ENCODE measurements around the gene CHST6. TPM values are rescaled to one million over a fixed set of nuclear protein-coding genes. Genes with fewer than 3 reads are reported as not detected.

Gene CHST6
- total RNA-seq, 1 experiment from 2014 or later, result 17.9 TPM

DNA sequence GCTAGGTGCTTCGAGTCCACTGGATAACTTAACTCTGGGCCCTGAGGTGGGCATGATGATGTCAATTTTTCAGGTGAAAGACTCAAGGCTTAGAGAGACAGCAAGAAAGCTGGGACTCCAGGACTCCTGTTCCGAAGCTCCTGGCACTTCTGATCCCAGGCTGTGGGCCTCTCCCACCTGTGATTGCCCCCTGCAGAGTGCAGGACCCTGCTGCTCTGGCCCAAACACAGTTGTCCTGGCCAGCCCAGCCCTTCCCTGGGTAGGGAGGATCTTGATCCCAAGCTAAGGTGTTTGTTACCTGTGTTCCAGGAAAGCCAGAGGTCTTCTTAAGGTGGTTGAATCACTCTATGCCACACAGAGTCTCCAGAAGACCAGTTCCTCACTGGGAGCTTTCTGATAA, 37.5 kb upstream of the CHST6 start:
- no TSS peak for BruUV-seq (replicated peaks)

DNA sequence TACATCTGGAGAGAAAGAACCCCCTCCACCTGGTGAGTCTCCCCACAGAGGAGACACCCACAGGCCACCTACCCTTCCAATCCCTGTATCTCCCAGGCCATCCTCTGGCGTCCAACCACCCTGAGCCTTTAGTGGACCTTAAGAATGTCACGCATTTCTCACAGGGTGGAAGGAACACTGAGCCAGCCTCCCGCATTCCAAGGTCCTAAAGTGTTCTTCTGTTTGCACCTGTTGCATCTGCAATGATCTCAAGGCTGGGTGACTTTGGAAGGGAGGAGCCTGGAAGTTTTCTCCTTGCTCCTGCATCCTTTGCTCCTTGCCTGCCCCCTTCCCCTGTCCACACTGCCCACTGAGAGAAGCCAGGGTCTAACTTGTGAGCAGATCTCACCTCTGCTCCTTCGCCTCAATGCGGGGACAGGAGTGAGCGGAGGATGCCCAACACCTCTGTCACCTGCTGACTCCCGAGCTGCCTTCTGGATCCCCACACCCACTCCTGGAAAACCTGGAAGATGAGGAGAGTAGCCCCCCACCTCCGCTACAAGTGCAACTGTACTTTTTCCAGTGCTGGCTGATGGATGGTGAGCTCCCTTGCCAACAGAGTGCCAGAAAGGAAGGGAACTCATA, 37.0 kb upstream of the CHST6 start:
- Histone ChIP-seq H3K36me3 (ENCODE audit: control insufficient read depth in 1 of 2, insufficient read depth in 2 of 2, low read length in 2 of 2) (no peaks in the 10 kb centered on the region), H3K27me3 (ENCODE audit: insufficient read depth, low read length) (no peaks in the 10 kb centered on the region), H3K9me2 (ENCODE audit: insufficient read depth) (no peaks in the 10 kb centered on the region), H3K4me3 (replicated peaks in 1 of 2; ENCODE audit: low read depth in 1 of 2, low read length in 2 of 2) (no peak overlapping the region), H3K9ac (ENCODE audit: low read length) (no peak overlapping the region), H3K9me3 (ENCODE audit: control insufficient read depth in 1 of 2, insufficient read depth in 1 of 2, low read depth in 1 of 2, low read length in 2 of 2) (no peaks in the 10 kb centered on the region), H3K79me2 (ENCODE audit: insufficient read depth, low read length) (no peaks in the 10 kb centered on the region), H3K27ac (ENCODE audit: low read depth, low read length) (no peak overlapping the region), H3K4me1 (ENCODE audit: control insufficient read depth in 1 of 2, insufficient read depth in 2 of 2, low read length in 2 of 2) (no peaks in the 10 kb centered on the region), H2AFZ (ENCODE audit: low read depth, low read length, poor library complexity, severe bottlenecking) (no peak overlapping the region), H4K20me1 (ENCODE audit: insufficient read depth) (no peaks in the 10 kb centered on the region), H3K4me2 (ENCODE audit: low read length) (no peak overlapping the region)
- intact Hi-C loops (cut with micrococcal nuclease), result no loop called here
- RAD21 ChIA-PET (ENCODE audit: low non-redundant PET in 1 of 2, low total read pairs in 2 of 2, uncharacterized antibody in 2 of 2, unreplicated experiment in 2 of 2), result no interaction called here
- no TSS peak for BruUV-seq (replicated peaks)
- CTCF ChIA-PET, result interaction anchor here (1.0 to 1.5 kb wide), 2 partner anchors 11 to 15 kb away, joined by 3 to 14 read pairs; no protein-coding TSS in a partner anchor
- ATAC-seq (no peak), DNase-seq (ENCODE audit: low read depth, low spot score) (no peak)
- POLR2A ChIA-PET, result no interaction called here
- TF ChIP-seq CEBPB (IDR thresholded peaks at IDR 0.05; ENCODE audit: low read depth) (no peak), EGR1 (IDR thresholded peaks at IDR 0.05; ENCODE audit: low read depth) (no peak), ELF1 (IDR thresholded peaks at IDR 0.05; ENCODE audit: borderline replicate concordance, low read depth) (no peak), RAD21 (IDR thresholded peaks at IDR 0.05; ENCODE audit: low read depth) (no peak), FOSL1 (IDR thresholded peaks at IDR 0.05; ENCODE audit: low read depth) (no peak), TCF7L2 (IDR thresholded peaks at IDR 0.05; ENCODE audit: borderline replicate concordance, extremely low read depth, insufficient read depth, insufficient read length) (no peak), REST (IDR thresholded peaks at IDR 0.05; ENCODE audit: low read depth) (no peak), ATF3 (IDR thresholded peaks at IDR 0.05) (no peak)
- TF ChIP-seq, protein P1, sequence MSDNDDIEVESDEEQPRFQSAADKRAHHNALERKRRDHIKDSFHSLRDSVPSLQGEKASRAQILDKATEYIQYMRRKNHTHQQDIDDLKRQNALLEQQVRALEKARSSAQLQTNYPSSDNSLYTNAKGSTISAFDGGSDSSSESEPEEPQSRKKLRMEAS (IDR thresholded peaks at IDR 0.05), result no peak

More for the DNA sequence above, 37.5 kb upstream of the CHST6 start:
- TF ChIP-seq ZBTB33 (IDR thresholded peaks at IDR 0.05; ENCODE audit: extremely low read depth, insufficient replicate concordance, low read length), result no peak
- H3K27me3 ChIP-seq (ENCODE audit: insufficient read depth, low read length), result no peaks in the 10 kb centered on the region
- no peak overlapping the region for H3K9ac ChIP-seq (ENCODE audit: low read length)
- ChIA-PET CTCF (no interaction called here), POLR2A (no interaction called here), RAD21 (ENCODE audit: low non-redundant PET in 1 of 2, low total read pairs in 2 of 2, uncharacterized antibody in 2 of 2, unreplicated experiment in 2 of 2) (no interaction called here)
- no peaks in the 10 kb centered on the region for H4K20me1 ChIP-seq (ENCODE audit: insufficient read depth)
- H2AFZ ChIP-seq (ENCODE audit: low read depth, low read length, poor library complexity, severe bottlenecking), result no peak overlapping the region
- no peak overlapping the region for H3K27ac ChIP-seq (ENCODE audit: low read depth, low read length)
- no peaks in the 10 kb centered on the region for H3K4me1 ChIP-seq (ENCODE audit: control insufficient read depth in 1 of 2, insufficient read depth in 2 of 2, low read length in 2 of 2)
- ATAC-seq, result no peak
- H3K79me2 ChIP-seq (ENCODE audit: insufficient read depth, low read length), result no peaks in the 10 kb centered on the region
- H3K4me2 ChIP-seq (ENCODE audit: low read length), result no peak overlapping the region
- no peaks in the 10 kb centered on the region for H3K36me3 ChIP-seq (ENCODE audit: control insufficient read depth in 1 of 2, insufficient read depth in 2 of 2, low read length in 2 of 2)
- no peaks in the 10 kb centered on the region for H3K9me2 ChIP-seq (ENCODE audit: insufficient read depth)
- H3K9me3 ChIP-seq (ENCODE audit: control insufficient read depth in 1 of 2, insufficient read depth in 1 of 2, low read depth in 1 of 2, low read length in 2 of 2), result no peaks in the 10 kb centered on the region
- no peak for DNase-seq (ENCODE audit: low read depth, low spot score)
- no peak overlapping the region for H3K4me3 ChIP-seq (replicated peaks in 1 of 2; ENCODE audit: low read depth in 1 of 2, low read length in 2 of 2)
- intact Hi-C loops (cut with micrococcal nuclease), result no loop called here
